Endometrium (tissue), 2 donors: ENCODE results near the gene ZFP62.
"Not testable (repeated sequence)": the region's sequence is repeated elsewhere in the genome, so short reads cannot be mapped to it uniquely, and the experiment has no call there.

ENCODE experiments used
- FAIRE-seq: peaks from 2 replicates; lab custom pipeline; 2012; peaks lifted over from hg19 to GRCh38; lab: Jason Lieb, UNC
- donor health status: control.
- donor health status: control.

The ZFP62 gene

DNA sequence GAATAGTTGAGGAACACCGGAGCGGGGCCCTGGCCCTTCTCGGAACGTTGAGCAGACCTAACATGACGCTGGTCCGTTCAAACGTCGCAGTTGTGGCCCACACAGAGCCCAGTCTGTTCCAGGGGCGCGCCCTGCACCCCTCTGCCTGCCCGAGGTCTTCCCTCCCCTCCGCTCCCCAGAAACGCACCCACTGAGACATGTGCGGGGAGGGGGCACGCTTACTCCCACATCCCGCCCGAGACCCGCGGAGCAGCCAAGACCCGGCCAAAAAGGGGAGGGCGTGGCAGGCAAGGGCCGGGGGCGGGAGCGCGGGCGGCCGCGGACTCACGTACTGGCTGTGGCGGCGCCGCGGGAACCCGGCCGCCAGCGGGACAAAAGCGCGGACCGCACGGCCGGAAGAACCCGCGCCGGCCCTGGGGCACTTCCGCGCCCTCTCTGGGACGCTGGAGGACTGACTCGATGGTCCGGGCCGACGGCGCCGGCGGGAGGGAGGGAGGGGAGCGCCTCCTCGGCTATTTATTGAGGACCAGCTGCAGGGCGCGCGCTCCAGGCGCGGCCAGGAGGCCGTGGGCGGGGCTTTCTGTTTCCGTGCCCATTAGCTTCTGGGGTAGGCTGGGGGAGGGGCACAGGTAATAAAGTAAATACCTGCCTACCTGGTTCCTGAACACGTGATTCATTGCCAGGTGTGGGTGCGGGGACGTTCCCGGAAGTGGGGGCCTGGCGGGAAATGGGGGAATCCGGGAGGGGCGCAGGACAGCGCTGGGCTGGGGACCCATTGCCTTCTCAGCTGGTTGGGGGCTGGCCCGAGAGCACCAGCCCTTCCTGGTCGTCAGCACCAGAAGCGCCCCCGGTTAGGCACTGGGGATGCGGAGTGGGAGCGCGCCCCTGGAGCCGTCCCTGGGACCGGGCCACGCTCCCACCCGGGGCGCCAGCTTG, at the start of gene ZFP62:
Gene ZFP62 (minus strand): TSS at position 390 of the 936 bp plus-strand sequence. CDS start 57 bp downstream, at position 333.
- no peak for FAIRE-seq

DNA sequence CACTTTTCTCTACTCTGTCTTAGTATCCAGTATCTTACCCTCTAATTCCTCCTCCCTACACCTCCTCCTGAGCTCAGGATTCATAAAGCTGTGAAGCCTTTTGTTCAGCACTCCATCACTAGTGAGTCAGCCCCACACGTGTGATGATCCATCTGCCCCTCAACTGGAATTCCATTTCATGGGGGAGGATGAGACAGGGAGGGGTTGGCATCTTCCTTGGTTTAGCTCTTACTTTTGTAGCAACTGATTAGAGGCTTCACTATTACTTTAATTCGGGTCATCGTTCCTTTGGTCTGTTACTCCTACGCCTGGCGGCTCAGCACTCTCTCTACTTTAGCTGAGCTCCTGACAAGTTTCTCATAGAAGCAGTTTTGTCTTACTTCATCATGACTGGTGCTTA, 49.7 kb upstream of the ZFP62 start:
- FAIRE-seq = no peak

DNA sequence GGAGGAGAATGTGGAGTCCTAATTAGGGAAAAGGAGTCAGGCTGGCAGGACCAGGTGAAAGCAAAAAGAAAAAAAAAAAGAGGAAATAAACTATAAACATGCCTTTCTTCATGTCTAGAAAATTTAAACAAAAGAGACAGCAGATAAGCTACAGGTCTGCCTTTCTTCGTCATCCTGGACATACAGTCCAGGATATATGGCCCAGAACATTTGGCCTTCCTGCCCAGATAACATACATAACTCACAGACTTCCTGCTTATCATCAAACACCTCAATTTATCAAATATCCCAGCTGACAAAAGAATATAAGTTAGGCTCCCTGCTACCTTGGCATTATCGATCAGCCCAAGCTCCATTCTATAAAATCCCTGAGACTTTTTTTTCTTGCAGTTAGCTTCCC, 49.1 kb upstream of the ZFP62 start:
- FAIRE-seq = no peak

DNA sequence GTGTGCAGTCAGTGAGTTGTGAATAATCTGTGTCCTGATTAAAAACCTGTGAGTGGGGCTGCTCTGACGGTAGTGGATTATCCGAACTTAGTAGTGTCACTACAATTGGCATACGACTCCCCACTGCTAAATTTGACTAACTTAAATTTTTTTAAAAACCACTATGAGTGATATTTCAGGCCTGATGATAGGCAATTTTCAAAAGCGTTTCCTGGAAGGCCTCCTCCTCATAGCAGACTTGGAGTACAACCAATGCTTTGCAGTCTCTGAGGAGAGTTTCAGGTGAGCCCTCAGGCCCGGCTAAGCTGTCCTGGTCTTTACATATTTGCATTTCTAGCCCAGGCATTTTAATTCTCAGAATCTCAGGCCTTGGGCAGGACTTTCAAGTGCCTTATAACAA, 48.7 kb upstream of the ZFP62 start:
- FAIRE-seq = no peak

DNA sequence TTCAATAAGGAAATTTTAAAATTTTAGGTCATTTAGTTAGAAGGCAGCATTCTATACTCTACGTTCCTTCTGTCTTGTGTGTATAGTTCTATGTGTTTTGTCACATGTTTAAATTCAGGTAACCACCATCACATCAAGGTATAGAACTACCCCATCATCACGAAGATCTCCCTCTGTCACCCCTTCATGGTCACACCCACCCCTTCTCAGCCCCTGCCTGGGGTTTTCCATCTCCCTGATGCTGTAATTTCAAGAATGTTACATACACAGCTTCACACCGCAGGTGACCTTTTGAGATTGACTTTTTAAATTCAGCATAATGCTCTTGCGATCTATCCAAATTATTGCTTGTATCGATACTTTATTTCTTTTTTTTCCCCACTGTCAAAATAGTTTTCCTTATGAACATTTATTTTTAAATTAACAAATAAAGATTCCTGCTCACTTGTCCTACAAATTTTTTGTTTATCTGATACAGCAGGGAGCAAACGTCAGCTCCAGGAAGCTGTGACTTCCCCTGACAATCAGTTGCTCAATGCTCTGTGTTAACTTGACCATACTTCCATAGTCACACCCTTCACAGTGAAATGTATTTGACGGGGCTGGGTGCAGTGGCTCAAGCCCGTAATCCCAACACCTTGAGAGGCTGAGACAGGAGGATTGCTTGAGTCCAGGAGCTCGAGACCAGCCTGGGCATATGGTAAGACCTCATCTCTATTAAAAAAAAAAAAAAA, 48.1 kb upstream of the ZFP62 start:
- no peak for FAIRE-seq

DNA sequence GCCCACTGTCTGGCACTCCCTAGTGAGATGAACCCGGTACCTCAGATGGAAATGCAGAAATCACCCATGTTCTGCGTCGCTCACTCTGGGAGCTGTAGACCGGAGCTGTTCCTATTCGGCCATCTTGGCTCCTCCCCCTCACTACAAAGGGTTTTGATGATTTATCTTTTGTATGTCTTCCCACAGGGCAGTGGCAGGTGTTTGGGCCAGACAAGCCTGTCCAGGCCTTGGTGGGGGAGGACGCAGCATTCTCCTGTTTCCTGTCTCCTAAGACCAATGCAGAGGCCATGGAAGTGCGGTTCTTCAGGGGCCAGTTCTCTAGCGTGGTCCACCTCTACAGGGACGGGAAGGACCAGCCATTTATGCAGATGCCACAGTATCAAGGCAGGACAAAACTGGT, 47.3 kb upstream of the ZFP62 start:
- FAIRE-seq = no peak

DNA sequence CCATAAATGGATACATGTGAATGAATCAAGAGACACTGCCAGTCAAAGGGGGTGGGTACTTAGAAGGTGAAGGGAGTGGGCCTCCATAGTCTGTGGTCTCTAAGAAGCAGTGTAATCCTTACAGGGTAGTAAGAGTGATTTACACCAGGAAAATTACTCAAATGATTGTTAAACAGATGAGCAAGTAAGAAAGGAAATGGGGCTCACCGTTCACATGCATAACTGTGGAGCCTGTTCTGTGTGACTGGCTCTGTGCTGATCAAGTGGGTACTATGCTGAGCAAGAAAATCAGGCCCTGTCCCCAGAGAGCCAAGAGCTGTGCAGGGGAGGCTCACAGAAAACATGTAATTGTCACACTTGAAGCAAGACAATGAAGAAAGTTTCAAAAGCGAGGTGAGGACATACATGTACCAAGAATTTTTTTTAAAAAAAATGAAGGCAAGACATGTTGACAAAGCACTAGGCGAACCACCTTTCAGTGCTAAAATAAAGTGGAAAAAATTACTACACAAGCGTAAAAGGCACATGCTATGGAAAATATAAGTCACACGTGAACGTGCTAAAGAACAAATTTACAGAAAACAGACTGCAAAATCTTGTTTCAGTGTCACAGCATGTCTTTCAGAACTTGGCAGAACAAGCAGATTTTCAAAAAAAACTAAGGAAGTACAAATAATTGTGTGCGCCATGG, 40.4 kb upstream of the ZFP62 start:
- no peak for FAIRE-seq

DNA sequence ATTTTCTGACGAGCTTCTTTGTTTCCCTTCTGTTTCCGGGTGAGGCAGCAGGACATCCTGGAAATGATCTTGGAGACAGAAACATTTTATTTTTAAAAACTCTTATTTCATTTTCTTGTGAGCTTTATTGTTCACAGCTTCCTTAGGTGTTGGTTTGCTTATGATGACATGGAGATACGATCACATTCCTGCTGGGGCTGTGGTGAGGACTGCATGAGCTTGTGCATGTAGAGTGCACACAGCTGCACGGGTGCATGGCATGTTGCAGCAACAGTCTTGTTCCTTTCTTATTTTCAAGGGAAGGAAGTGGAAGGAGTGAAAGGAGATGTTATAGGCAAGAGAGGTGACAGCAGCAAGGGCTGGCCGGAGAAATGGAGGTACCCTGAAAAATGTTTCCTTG, 39.1 kb upstream of the ZFP62 start:
- FAIRE-seq = no peak

DNA sequence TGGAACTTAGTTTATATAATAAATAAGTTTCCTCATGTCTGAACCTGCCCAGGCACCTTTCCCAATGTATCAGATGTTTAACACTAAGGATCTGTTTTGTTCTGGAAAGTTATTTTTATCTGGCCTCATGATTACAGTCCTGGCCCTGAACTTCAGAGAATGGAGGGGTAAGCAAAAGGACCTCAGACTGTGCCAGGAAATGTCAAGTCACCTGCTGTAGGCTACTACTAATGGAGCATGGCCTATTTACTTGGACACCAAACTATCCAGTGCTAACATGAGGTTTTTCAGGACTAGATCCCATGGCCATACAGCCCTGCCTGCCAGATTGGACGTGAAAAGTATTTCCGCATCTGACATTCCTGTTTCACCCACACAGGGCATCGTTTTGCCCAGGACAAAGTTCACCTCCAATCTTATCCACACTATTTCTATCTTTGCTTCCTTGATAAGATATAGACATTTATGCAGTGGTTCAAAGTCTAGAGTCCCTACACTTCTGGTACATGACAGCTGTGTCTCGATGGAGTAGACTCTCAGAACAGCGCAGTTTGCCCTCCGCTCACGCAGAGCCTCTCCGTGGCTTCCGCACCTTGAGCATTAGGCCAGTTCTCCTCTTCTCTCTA, 37.7 kb upstream of the ZFP62 start, which contains the start of gene BTNL8:
Gene BTNL8 (plus strand): TSS at position 539 of the 626 bp plus-strand sequence. CDS start 152 bp downstream, outside the sequence.
- FAIRE-seq = no peak

DNA sequence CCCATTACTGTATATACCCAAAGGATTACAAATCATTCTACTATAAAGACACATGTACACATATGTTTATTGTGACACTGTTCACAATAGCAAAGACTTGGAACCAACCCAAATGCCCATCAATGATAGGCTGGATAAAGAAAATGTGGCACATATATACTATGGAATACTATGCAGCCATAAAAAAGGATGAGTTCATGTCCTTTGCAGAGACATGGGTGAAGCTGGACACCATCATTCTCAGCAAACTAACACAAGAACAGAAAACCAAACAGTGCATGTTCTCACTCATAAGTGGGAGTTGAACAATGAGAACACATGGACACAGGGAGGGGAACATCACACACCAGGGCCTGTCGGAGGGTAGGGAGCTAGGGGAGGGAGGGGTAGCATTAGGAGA, 34.3 kb upstream of the ZFP62 start:
- FAIRE-seq = not testable (repeated sequence)

DNA sequence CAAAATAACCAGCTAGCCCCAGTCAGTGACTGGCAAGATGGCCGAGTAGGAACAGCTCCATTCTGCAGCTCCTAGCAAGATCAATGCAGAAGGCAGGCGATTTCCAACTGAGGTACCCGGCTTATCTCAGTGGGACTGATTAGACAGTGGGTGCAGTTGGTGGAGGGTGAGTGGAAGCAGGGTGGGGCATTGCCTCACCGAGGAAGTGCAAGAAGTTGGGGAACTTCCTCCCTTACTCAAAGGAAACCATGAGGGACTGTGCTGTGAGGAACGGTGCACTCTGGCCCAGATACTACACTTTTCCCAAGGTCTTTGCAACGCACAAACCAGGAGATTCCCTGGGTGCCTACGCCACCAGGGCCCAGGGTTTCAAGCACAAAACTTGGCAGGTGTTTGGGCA, 28.3 kb upstream of the ZFP62 start:
- FAIRE-seq = no peak

DNA sequence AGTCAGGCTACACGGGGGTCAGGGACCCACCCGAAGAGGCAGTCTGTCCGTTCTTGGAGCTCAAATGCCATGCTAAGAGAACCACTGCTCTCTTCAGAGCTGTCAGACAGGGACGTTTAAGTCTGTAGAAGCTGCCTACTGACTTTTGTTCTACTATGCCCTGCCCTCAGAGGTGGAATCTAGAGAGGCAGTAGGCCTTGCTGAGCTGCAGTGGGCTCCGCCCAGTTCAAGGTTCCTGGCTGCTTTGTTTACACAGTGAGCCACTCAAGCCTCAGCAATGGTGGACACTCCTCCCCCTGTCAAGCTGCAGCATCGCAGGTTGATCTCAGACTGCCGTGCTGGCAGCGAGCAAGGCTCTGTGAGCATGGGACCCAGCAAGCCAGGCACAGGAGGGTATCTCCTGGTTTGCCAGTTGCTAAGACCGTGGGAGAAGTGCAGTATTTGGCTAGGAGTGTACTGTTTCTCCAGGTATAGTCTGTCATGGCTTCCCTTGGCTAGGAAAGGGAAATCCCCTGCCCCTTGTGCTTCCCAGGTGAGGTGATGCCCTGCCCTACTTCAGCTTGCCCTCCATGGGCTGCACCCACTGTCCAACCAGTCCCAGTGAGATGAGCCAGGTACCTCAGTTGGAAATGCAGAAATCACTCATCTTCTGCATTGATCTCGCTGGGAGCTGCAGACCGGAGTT, 24.9 kb upstream of the ZFP62 start:
- not testable (repeated sequence) for FAIRE-seq

DNA sequence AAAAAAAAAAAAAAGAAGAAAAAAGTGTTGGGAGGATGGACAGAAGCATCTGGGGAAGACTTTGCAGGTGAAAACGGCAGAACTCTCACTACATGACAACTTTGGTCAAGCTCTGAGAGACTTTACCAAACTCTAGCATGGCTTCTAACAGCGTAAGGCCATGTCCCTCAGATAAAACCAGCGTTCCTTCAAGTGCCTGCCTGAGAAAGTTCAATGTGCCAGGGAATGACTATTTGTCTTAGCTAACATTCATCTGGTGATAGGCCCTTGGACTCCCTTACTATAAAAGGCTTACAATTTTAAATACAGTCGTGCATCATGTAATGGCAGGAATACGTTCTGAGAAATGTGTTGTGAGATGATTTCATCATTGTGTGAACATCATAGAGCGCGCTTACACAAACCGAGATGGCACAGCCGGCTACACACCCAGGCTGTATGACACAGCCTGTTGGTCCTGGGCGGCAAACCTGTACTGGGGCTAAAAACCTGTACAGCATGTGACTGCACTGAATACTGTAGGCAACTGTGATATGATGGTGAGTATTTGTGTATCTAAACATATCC, 14.9 kb upstream of the ZFP62 start:
- no peak for FAIRE-seq

DNA sequence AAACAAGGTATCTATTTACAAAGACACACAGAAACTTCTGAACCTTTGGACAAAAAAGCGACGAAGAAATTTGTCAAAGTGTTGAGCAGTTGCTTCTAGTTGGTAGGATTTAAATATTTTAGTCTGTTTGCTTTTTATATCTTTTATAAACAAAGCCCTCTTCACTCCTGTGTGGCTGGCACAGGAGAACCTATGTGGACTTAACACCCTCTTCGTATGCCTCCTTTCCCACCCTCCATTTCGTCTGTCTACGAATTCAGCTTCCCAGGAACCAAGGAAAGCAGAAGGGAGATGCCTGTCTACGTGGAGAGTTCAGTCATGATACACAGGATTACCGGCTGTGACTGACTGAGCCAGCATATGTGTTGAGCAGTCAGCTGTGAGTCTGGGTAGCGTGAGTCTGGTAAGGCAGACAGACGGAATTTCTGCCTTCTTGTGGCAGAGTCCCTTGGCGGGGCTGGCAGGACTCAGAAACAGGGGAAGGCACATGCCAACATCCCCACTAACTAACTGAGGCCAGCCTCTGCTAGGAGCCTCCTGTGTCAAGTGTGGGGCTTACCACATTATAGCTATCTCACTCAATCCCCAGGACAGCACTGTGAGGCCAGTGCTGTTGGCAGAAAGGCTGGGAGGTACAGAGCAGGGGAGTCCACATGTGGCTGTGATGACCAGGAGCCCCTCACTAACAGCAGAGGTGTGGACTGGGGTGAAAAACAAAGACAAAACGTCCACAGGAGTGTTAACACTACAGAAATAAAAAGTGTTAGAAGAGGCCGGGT, 13.9 kb upstream of the ZFP62 start:
- FAIRE-seq = no peak

DNA sequence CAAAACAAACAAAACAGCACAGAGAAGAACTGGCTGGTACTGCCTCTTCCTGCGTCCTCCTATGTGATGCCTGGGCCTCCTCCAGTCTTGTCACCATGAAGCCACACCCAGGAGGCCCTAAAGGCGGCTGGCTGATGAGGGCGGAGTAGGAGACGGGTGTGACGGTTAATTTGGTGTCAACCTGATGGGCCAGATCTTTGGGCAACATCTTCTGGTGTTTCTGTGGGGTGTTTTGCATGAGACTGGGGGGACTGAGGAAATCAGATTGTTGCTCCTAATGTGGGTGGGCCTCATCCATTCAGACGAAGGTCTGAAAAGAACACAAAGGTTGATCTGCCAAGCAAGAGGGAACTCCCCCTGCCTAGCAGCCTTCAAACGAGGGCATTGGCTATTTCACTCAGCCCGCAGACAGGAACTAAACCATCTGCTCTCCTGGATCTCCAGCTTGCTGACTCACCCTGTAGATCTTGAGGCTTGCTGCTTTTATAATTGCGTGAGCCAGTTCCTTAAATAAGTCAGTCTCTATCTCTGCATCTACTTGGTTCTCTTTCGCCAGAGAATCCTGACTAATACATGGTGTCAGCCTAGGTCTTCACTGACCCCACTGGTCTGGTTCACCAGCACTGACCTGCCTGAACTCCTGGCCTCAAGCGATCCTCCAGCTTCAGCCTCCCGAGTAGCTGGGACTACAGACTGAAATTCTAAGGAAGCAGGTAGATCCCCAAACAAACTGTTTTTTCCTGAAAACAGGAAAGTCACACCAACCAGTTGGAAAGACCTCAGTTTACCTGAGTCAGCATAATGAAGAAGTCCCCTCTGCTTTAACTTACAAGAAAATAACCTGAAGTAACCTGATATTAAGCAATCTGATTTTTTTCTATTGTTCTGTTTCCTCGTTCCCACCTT, 12.8 kb upstream of the ZFP62 start:
- no peak for FAIRE-seq

DNA sequence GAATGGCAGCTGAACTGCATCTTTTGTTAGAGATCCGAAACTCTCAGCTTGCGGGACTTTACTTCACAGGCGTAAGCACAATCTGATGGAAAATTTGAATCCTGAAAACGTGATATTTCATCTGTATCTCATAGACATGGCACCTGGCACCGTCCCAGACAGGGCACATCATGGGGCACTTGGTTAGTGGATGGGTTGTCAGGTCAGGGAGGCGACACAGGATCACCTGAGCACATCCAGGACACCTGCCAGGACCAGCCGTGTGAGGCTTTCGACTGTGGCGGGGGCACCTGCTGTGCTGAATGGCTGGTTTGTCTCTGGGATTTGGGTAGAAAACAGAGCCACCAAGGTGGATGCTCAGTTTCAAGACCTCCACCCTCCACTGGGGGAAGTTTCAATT, 11.3 kb upstream of the ZFP62 start:
- no peak for FAIRE-seq

DNA sequence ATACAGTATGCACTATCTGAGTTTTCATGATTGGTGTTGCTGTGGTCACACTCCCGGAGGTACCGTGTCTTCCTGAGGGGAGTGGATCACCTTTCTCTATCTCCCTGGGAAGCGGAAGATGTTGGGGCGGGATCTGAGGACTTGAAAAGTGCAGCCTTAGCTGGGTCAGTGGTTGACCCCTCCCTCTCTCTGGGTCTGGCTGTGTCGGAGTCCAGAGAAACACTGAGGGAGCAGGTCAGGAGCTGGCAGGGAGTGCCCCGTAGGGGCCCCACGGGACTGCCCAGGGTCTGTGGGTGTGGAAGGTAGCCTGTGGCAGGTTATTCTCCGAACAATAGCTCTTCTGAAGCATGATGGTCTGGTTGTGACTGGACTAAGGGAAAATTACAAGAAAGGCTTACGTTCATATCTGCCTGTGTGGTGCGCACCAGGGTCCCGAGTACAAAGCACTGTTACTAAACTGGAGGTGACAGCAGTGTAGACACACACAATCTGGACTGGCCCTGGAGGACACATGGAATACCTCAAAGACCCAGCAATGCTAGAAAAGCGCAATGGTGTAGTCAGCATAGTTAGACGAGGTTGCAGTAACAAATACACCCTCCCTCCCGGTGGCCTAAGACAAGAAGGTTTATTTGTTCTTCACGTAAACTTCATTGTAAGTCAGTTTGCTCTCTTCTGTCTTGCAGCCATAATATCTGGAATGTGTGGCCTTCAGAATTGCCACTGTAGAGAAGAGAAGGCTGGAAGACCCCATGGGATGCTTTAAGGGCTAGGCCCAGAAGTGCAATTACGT, 9.4 kb upstream of the ZFP62 start:
- FAIRE-seq = no peak

DNA sequence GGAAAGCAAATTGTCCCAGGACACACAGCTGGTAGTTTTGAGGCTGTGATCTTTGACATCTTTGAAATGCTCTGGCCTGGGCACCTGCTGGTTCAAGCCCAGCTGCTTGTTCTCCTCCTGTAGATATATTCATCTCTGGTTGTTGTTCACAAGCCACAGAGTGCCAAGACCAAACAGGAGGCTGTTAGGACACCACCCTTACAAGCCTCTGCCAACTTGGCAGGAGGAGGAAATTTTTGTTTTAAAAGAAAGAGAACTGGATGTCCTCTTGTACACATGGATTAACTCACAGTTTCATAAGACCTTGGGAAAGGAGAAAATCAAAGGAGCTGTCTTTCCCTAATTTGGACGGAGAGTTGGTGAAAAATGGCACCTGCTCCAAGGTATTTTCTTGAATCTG, 8.5 kb upstream of the ZFP62 start:
- no peak for FAIRE-seq
